Naive thymus-derived CD4-positive, alpha-beta T cell (primary cell): ENCODE data around the gene ELN. TPM values are rescaled to one million over a fixed set of nuclear protein-coding genes. Genes with fewer than 3 reads are reported as not detected.

Experiments
- ATAC-seq: fragments of 150-1000 bp; cut with Tn5 transposase; 2 replicates; pipeline ENCODE4 v1.10.0; 2021; ENCODE audit warnings: mild to moderate bottlenecking, moderate library complexity
- CTCF ChIA-PET: fragments of 350-600 bp; sonication (Branson Sonifier 250); formaldehyde crosslinking; loops from one replicate; lab custom pipeline; 2021; ENCODE audit warnings: antibody characterized with exemption; lab: Charles Lee
- POLR2A ChIA-PET: fragments of 350-600 bp; sonication (Branson Sonifier 250); formaldehyde crosslinking; loops from one replicate; lab custom pipeline; 2021; ENCODE audit warnings: antibody characterized with exemption, inconsistent platforms; lab: Charles Lee
- DNase-seq, 9 donors: peaks; one replicate each; pipeline versions ENCODE4 v3.0.0 to v3.0.0-alpha.2; 2020 to 2022; ENCODE audit warnings: mixed read lengths in 1 of 9
- H3K27ac ChIP-seq: one replicate; pipeline ENCODE4 v1.7.0; 2013; ENCODE audit warnings: mild to moderate bottlenecking, low read depth, low read length, moderate library complexity
- H3K27me3 ChIP-seq, 2 donors: one replicate each; pipeline ENCODE4 v1.7.0; 2013; ENCODE audit warnings: low read length in 2 of 2, mild to moderate bottlenecking in 2 of 2, moderate library complexity in 2 of 2; ENCODE audit not compliant: control insufficient read depth in 2 of 2, insufficient read depth in 2 of 2
- H3K36me3 ChIP-seq, 3 experiments: 1 replicate in 2 of 3; 2 replicates in 1 of 3; pipeline ENCODE4 v1.7.0; 2013; ENCODE audit warnings: low read length in 3 of 3, mild to moderate bottlenecking in 3 of 3, moderate library complexity in 1 of 3; ENCODE audit not compliant: insufficient read depth in 3 of 3, control insufficient read depth in 2 of 3
- H3K4me1 ChIP-seq, 2 donors: one replicate each; pipeline ENCODE4 v1.7.0; 2013; ENCODE audit warnings: low read length in 2 of 2, mild to moderate bottlenecking in 2 of 2, moderate library complexity in 1 of 2; ENCODE audit not compliant: control insufficient read depth in 2 of 2, insufficient read depth in 2 of 2
- H3K4me3 ChIP-seq: 2 replicates; pipeline ENCODE4 v1.7.0; 2013; ENCODE audit warnings: mild to moderate bottlenecking, low read length
- H3K9me3 ChIP-seq, 3 experiments: 1 replicate in 2 of 3; 2 replicates in 1 of 3; pipeline ENCODE4 v1.7.0; 2013; ENCODE audit warnings: low read length in 3 of 3; ENCODE audit not compliant: control insufficient read depth in 2 of 3
- H3K27ac Mint-ChIP-seq, 9 donors: one replicate each; pipeline ENCODE4 v1.8.0; 2020 to 2022; ENCODE audit warnings: mixed read lengths in 9 of 9, mild to moderate bottlenecking in 8 of 9, moderate library complexity in 5 of 9, inconsistent platforms in 2 of 9
- H3K27me3 Mint-ChIP-seq, 5 donors: one replicate each; pipeline ENCODE4 v1.8.0; 2021 to 2022; ENCODE audit warnings: mixed read lengths in 5 of 5, mild to moderate bottlenecking in 1 of 5
- H3K36me3 Mint-ChIP-seq, 5 donors: one replicate each; pipeline ENCODE4 v1.8.0; 2020 to 2022; ENCODE audit warnings: mixed read lengths in 5 of 5, mild to moderate bottlenecking in 3 of 5, inconsistent platforms in 1 of 5
- H3K4me1 Mint-ChIP-seq, 7 donors: one replicate each; pipeline ENCODE4 v1.8.0; 2020 to 2022; ENCODE audit warnings: mixed read lengths in 7 of 7, mild to moderate bottlenecking in 3 of 7, inconsistent platforms in 1 of 7
- H3K4me3 Mint-ChIP-seq, 10 donors: one replicate each; pipeline ENCODE4 v1.8.0; 2020 to 2022; ENCODE audit warnings: mild to moderate bottlenecking in 10 of 10, mixed read lengths in 10 of 10, moderate library complexity in 6 of 10, inconsistent platforms in 2 of 10
- H3K9me3 Mint-ChIP-seq, 11 donors: one replicate each; pipeline ENCODE4 v1.8.0; 2020 to 2022; ENCODE audit warnings: mixed read lengths in 11 of 11, mild to moderate bottlenecking in 4 of 11, inconsistent platforms in 1 of 11, moderate library complexity in 1 of 11
- intact Hi-C, 2 donors: fragments of 100-400 bp; cut with micrococcal nuclease; formaldehyde crosslinking; loops; one replicate each; pipeline ENCODE4 v1.15.1; 2023
- polyA plus RNA-seq, 2 donors: library from polyadenylated mRNA; unstranded; fragments of 300-500 nt; fragmentation: Illumina TruSeq; gene quantifications; one replicate each; pipeline ENCODE4 v1.2.3, GENCODE V29; 2021
- total RNA-seq, 6 experiments: library from RNA in 5 of 6; stranded (reverse) in 5 of 6; gene quantifications; 1 replicate in 5 of 6; 2 replicates in 1 of 6; pipeline ENCODE4 v1.2.3 and lab custom pipeline; 2021 to 2026

The ELN gene
- total and polyA plus RNA-seq, 7 experiments from 2014 or later, result 0.11 to 0.67 (median 0.66) TPM; not detected in 4

DNA sequence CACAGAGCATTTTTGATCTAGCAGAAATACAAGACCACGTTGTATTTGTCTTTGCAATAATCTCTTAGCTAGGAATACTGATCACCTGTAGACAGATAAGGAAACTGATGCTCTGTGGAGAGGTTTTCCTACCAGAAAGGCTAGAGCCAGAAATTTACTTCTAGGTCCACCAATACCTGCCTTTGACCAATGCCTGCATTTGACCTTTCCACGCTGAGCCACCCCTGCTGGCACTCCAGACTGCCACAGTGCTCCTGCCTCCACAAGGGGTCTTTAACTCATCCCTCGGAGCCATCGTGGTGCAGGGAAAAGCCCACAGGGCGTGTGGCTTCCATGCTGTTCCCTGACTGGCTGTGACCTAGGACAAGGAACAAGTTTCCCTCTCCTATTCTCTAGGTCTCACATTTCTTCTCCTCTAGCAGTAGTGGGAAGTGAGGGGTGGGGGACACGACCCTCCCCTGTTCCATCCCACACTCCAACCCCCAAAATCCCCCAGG is 1.5 kb upstream of the ELN start:
- peaks cover 0 to 3% of the 10 kb centered on the region in 2 donors for H3K4me1 ChIP-seq
- no peaks in the 10 kb centered on the region for H3K9me3 ChIP-seq
- DNase-seq, result no peak
- peak overlapping the region in 1 of 10 donors; percentile 37 for H3K4me3 Mint-ChIP-seq
- ATAC-seq, result no peak
- H3K4me1 Mint-ChIP-seq, result peaks cover 3 to 17% (median 10%) of the 10 kb centered on the region in 7 donors
- no peaks in the 10 kb centered on the region for H3K36me3 ChIP-seq
- intact Hi-C loops, result no loop called here
- CTCF ChIA-PET, result interaction anchor here (1.0 to 1.7 kb wide), 3 partner anchors 9 to 374 kb away, joined by 3 to 6 read pairs (median 3); no protein-coding TSS in a partner anchor
- H3K27me3 Mint-ChIP-seq, result peaks cover 44 to 65% (median 54%) of the 10 kb centered on the region in 5 donors
- peaks cover 0 to 3% (median 0%) of the 10 kb centered on the region in 5 donors for H3K36me3 Mint-ChIP-seq
- H3K4me3 ChIP-seq, result no peak overlapping the region
- H3K27me3 ChIP-seq, result no peaks in the 10 kb centered on the region
- H3K9me3 Mint-ChIP-seq, result no peaks in the 10 kb centered on the region
- POLR2A ChIA-PET, result no interaction called here
- H3K27ac Mint-ChIP-seq, result no peak overlapping the region
- H3K27ac ChIP-seq, result no peak overlapping the region

DNA sequence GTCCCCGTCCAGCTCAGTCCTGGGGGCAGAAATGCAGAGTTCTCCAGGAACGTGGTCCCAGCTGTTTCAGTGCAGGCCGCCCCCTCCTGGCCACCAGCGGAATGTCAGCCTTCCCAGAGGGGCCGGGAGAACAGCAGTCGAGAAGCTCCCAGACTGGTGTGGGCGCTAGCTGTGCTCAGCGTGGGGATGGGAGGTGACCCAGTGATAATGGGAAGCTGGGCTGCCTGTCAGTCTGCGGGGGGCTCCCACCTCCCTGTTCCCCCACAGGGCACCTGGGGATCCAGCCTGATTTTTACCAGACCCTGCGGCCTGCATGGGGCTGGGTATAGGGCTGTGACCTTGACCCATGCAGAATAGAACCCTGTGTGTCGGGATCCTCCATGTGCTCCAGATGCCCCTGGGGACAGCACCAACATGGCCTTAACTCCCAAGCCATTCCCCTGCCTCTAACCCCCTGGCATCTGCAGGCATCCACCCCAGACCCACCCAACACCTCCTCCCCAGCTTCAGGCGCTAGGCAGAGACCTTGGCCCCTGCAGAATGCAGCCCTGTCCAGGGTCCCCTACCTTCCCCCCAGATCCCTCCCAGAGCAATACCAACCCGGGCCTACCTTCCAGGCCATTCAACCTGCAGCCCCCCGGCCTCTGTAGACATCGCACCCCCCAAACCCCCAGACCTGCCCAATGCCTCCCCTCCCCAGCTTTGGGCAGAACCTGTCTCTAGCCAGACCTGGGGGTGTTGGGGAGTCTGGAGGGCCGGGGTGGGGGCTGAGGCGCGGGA is 880 bp upstream of the ELN start:
- DNase-seq, result peak; percentile 10 to 63 (median 36)
- no peak overlapping the region for H3K27ac Mint-ChIP-seq
- peaks cover 44 to 66% (median 57%) of the 10 kb centered on the region in 5 donors for H3K27me3 Mint-ChIP-seq
- intact Hi-C loops, result no loop called here
- peaks cover 0 to 3% (median 0%) of the 10 kb centered on the region in 5 donors for H3K36me3 Mint-ChIP-seq
- H3K27me3 ChIP-seq, result no peaks in the 10 kb centered on the region
- peaks cover 5 to 17% (median 11%) of the 10 kb centered on the region in 7 donors for H3K4me1 Mint-ChIP-seq
- no peak overlapping the region for H3K27ac ChIP-seq
- peak; percentile 74 for ATAC-seq
- peaks cover 0 to 3% of the 10 kb centered on the region in 2 donors for H3K4me1 ChIP-seq
- CTCF ChIA-PET, result interaction anchor here (1.0 to 1.7 kb wide), 2 partner anchors 10 to 13 kb away, joined by 3 to 6 read pairs; no protein-coding TSS in a partner anchor
- H3K9me3 Mint-ChIP-seq, result no peaks in the 10 kb centered on the region
- no peaks in the 10 kb centered on the region for H3K36me3 ChIP-seq
- no peaks in the 10 kb centered on the region for H3K9me3 ChIP-seq
- H3K4me3 ChIP-seq, result no peak overlapping the region
- peak overlapping the region in 1 of 10 donors; percentile 37 for H3K4me3 Mint-ChIP-seq
- POLR2A ChIA-PET, result no interaction called here

DNA sequence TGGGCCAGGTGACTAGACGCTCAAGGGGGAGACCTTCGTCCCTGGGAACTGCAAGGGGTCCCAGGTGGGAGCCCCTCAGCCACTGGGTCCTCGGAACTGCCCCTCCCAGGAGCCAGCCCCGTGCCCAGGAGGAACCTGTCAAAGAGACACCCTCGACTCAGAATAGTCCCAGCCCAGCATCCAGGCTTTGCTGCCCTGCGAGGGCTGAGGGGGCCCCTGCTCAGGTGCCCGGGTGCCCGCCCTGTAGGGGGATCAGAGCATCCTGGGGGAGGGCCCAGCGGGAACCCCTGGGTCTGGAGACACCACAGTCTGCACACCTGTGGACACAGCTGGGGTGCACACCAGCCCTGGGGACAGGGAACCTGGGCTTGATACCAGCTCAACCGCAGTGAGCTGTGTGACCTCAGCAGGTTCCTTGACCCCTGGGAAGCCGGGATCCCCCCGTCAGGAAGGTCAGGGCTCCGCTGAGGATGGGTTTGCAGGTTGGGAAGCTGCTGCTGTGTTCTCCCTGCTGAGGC is 407 bp downstream of the ELN start:
- peaks cover 42 to 63% (median 59%) of the 10 kb centered on the region in 5 donors for H3K27me3 Mint-ChIP-seq
- no peak for DNase-seq
- CTCF ChIA-PET, result no interaction called here

DNA sequence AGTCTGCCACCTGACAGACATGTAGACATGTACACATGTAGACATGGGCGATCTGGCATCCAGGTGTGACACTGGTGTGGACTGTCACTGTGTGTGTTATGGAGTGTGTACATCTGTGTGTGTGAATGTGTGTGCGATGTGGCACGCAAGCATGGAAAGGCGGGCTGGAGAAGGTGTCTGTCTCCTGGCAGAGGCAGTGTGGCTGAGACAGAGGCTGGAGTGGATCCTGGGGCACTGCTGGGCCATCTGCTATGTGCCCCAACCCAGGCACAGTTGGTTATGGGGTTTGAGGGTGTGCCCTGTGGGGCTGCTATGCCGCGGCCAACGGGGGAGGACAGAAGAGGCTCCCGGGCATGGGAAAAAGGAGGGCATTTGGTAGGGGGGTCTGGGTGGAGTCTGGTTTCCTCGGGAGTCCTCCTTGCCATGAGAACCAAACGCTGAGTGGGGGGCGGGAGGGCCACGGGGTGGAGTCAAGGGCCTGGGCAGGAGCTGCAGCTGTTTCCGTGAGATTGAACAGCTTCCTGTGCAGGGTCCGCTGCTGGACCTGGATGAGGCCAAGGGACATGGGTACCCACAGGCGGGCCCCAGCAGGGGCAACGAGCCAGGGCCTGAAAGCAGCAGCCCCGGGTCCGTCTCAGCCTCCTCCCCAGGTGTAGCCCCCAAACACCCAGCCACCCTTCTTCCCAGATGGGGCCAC is 1.3 kb downstream of the ELN start:
- peak; percentile 9 for ATAC-seq
- H3K36me3 ChIP-seq, result no peaks in the 10 kb centered on the region
- H3K27me3 ChIP-seq, result no peaks in the 10 kb centered on the region
- H3K4me3 ChIP-seq, result no peak overlapping the region
- no peaks in the 10 kb centered on the region for H3K9me3 Mint-ChIP-seq
- ChIA-PET POLR2A (no interaction called here), CTCF (interaction anchor here (0.6 kb wide), 1 partner anchor 8 kb away, joined by 3 read pairs; no protein-coding TSS in a partner anchor)
- no peaks in the 10 kb centered on the region for H3K9me3 ChIP-seq
- intact Hi-C loops, result no loop called here
- peak overlapping the region in 1 of 10 donors; percentile 17 for H3K4me3 Mint-ChIP-seq
- no peak overlapping the region for H3K27ac Mint-ChIP-seq
- H3K36me3 Mint-ChIP-seq, result peaks cover 0 to 3% (median 0%) of the 10 kb centered on the region in 5 donors
- no peak overlapping the region for H3K27ac ChIP-seq
- H3K27me3 Mint-ChIP-seq, result peaks cover 33 to 56% (median 54%) of the 10 kb centered on the region in 5 donors
- peaks cover 0 to 3% of the 10 kb centered on the region in 2 donors for H3K4me1 ChIP-seq
- DNase-seq, result no peak
- H3K4me1 Mint-ChIP-seq, result peaks cover 6 to 17% (median 11%) of the 10 kb centered on the region in 7 donors

More for the DNA sequence above, 407 bp downstream of the ELN start:
- Histone ChIP-seq H3K9me3 (no peaks in the 10 kb centered on the region), H3K4me3 (no peak overlapping the region), H3K27me3 (no peaks in the 10 kb centered on the region), H3K4me1 (peaks cover 0 to 3% of the 10 kb centered on the region in 2 donors), H3K36me3 (no peaks in the 10 kb centered on the region), H3K27ac (no peak overlapping the region)
- H3K4me3 Mint-ChIP-seq, result no peak overlapping the region
- intact Hi-C loops, result no loop called here
- H3K36me3 Mint-ChIP-seq, result peaks cover 0 to 3% (median 0%) of the 10 kb centered on the region in 5 donors
- no peak overlapping the region for H3K27ac Mint-ChIP-seq
- POLR2A ChIA-PET, result no interaction called here
- H3K4me1 Mint-ChIP-seq, result peaks cover 6 to 17% (median 11%) of the 10 kb centered on the region in 7 donors
- no peaks in the 10 kb centered on the region for H3K9me3 Mint-ChIP-seq
- no peak for ATAC-seq

DNA sequence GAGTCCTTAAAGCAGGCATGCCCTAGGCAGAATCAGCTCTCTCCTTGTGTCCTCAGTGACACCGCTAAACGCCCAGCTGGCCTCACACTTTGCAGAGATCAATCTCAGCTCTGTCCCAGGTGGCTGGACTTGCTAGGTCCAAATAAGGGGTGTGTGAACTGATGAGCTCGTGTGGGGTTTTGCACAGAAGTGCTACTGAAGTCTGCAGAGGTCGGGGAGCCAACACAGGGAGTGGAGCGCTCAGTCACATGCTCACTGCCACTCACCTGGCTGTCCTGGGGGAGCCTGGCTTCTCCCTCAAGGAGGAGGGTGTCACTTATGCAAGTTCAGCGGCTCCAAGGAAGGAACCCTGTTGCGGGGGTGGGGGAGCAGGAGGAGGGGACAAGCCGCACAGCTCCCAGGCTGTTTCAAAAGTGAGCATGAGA is 2.0 kb downstream of the ELN start:
- Histone ChIP-seq H3K27ac (no peak overlapping the region), H3K27me3 (no peaks in the 10 kb centered on the region), H3K9me3 (no peaks in the 10 kb centered on the region), H3K4me1 (peaks cover 0 to 3% of the 10 kb centered on the region in 2 donors), H3K4me3 (no peak overlapping the region), H3K36me3 (no peaks in the 10 kb centered on the region)
- ATAC-seq (no peak), DNase-seq (no peak)
- intact Hi-C loops, result no loop called here
- H3K4me1 Mint-ChIP-seq, result peaks cover 6 to 17% (median 11%) of the 10 kb centered on the region in 7 donors
- POLR2A ChIA-PET, result no interaction called here
- H3K9me3 Mint-ChIP-seq, result no peaks in the 10 kb centered on the region
- peak overlapping the region in 1 of 10 donors; percentile 29 for H3K4me3 Mint-ChIP-seq
- H3K27ac Mint-ChIP-seq, result no peak overlapping the region
- H3K36me3 Mint-ChIP-seq, result peaks cover 0 to 3% (median 0%) of the 10 kb centered on the region in 5 donors
- peaks cover 31 to 54% (median 51%) of the 10 kb centered on the region in 5 donors for H3K27me3 Mint-ChIP-seq
- CTCF ChIA-PET, result interaction anchor here (0.6 kb wide), 1 partner anchor 76 kb away, joined by 3 read pairs; no protein-coding TSS in a partner anchor

DNA sequence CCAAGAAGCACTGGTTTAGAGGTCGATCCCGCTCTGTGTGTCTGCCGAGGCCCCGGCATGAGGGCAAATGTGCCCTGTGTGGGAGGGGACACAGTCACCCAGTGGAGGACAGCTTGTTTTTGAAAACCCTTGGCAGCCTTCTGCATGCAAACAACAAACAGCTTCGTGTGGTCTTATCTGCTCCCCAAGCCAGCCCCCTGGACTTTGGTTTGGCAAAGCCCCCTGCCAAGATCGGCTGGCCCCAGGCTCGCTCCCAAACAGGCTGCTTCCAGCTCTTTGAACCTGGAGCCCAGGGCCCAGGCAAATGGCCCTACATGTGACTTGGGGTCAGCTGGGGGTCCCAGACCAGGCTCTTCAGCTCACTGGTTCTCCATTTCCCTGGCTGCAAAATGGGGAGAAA is 2.9 kb downstream of the ELN start:
- Mint-ChIP-seq H3K9me3 (no peaks in the 10 kb centered on the region), H3K4me1 (peaks cover 6 to 16% (median 11%) of the 10 kb centered on the region in 7 donors), H3K27ac (no peak overlapping the region), H3K4me3 (no peak overlapping the region), H3K27me3 (peaks cover 23 to 46% (median 43%) of the 10 kb centered on the region in 5 donors), H3K36me3 (peaks cover 0 to 3% (median 0%) of the 10 kb centered on the region in 5 donors)
- ChIA-PET CTCF (no interaction called here), POLR2A (no interaction called here)
- H3K27ac ChIP-seq, result no peak overlapping the region
- H3K36me3 ChIP-seq, result no peaks in the 10 kb centered on the region
- H3K27me3 ChIP-seq, result no peaks in the 10 kb centered on the region
- intact Hi-C loops, result no loop called here
- no peak overlapping the region for H3K4me3 ChIP-seq
- DNase-seq (no peak), ATAC-seq (no peak)
- H3K4me1 ChIP-seq, result peaks cover 0 to 3% of the 10 kb centered on the region in 2 donors
- H3K9me3 ChIP-seq, result no peaks in the 10 kb centered on the region
